Activated CD8-positive, alpha-beta memory T cell treated with anti-CD3 and anti-CD28 coated beads, Interleukin-2, amount 50 U/mL, for 24 hours (primary cell): Measurements from ENCODE around the gene BHLHE23.
"Not testable (repeated sequence)": the region's sequence is repeated elsewhere in the genome, so short reads cannot be mapped to it uniquely, and the experiment has no call there.

Experiments
- DNase-seq: peaks from one replicate; pipeline ENCODE4 v3.0.0-alpha.2; 2020; ENCODE audit errors: extremely low read depth

BHLHE23 gene

GRCh38 chr20:62961310-62961783 lies 45.4 kb downstream of the BHLHE23 start:
- no peak for DNase-seq

- not testable (repeated sequence) for DNase-seq
Observed at GRCh38 chr20:62960446-62961309, 46.1 kb downstream of the BHLHE23 start.

DNA sequence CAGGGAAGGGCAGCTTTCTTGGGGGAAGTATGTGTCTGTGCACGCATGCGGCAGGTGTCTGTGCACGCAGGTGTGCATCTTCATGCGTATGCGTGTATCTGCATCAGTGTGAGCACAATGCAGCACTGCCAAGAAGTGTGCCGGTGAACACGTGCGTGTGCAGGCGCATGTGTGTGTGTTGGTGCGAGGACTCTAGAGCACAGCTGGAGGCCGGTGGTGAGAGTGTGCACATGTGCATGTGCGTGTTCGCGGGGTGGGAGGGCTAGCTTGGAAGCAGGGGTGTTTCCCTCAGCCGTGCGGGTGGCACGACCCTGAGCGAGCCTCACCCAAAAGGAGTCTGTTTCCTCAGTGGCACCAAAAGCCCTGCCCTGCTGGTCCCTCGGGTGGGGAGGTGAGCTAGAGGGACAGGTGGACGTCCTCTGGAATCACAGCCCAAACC lies 46.7 kb downstream of the BHLHE23 start:
- DNase-seq: no peak

DNA sequence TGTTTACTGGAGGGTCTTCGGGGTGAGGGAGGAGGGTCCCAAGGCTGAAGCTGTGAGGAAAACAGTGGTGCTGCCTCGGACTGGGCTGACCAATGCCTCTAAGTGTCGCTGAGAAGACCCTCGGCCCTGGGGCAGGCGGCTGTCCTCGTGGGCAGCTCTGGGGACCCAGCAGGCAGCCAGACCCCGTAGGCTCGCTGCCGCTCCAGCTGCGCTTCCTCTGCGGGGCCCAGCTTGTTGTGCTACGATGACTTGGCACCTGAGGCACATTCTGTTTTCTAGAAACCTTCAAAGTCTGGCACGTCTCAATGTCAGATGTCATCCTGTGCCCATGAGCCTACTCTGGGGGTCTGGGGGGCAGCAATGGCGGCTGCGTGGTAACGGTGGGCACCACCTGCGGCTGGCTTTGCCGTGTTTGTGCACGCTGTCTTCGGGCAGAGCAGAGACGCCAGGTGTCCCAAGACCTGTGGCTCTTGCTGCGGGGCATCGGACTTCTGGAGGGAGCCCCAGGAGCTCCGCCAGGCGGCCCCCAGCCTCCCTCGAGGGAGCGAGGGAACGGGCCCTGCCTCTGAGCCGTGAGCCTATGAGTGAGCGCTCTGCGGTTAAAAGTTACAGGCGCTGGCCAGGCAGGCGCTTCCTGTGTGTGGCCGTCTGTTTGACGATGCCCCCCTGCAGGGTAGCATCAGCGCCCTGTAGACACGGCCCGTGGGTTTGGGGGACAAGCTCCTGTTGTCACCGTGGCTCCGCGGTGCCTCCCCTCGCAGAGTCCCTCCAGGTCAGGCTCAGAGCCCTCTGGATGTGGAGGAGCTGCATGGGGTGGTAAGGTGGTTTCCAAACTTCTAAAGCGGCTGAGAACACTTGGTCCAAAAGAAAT lies 47.4 kb downstream of the BHLHE23 start:
- DNase-seq: no peak

- no peak for DNase-seq
Observed at GRCh38 chr20:62958388-62959100, 48.2 kb downstream of the BHLHE23 start.

DNA sequence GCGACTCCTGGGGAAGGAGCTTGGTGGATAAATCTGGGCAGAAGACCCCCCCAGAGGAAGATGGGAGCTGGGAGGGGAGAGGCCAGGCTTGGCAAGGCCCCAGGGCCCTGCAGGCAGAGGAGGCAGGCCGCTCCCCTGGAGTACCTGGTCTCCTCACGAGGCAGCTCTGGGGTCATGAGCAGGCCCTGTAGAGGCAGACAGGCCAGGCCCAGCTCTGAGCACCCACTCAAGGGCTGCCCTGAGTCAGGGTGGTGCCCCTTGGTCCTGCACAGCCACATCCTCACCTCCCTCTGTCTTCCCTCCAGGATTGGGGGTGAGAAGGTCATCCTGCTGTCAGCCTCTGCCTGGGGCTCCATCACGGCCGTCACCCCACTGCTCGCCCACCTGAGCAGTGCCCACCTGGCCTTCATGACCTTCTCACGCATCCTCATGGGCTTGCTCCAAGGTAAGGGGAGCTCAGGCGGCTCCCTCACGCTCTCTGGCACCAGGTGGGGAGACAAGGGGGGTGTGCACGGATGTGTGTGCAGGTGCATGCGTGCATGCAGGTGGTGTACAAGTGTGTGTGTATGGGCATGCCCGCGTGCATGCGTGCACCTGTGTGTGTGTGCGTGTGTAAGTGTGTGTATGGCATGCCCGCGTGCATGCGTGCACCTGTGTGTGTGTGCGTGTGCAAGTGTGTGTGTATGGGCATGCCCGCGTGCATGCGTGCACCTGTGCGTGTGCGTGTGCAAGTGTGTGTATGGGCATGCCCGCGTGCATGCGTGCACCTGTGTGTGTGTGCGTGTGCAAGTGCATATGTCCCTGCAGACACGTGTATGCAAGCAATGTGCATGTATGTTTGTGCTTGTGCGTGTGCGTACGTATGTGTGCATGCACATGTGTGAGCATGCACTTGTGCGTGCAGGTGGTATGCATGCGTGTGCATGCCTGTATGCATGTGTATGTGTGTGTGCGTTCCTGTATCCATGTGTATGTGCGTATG lies 49.3 kb downstream of the BHLHE23 start:
- DNase-seq: no peak

DNA sequence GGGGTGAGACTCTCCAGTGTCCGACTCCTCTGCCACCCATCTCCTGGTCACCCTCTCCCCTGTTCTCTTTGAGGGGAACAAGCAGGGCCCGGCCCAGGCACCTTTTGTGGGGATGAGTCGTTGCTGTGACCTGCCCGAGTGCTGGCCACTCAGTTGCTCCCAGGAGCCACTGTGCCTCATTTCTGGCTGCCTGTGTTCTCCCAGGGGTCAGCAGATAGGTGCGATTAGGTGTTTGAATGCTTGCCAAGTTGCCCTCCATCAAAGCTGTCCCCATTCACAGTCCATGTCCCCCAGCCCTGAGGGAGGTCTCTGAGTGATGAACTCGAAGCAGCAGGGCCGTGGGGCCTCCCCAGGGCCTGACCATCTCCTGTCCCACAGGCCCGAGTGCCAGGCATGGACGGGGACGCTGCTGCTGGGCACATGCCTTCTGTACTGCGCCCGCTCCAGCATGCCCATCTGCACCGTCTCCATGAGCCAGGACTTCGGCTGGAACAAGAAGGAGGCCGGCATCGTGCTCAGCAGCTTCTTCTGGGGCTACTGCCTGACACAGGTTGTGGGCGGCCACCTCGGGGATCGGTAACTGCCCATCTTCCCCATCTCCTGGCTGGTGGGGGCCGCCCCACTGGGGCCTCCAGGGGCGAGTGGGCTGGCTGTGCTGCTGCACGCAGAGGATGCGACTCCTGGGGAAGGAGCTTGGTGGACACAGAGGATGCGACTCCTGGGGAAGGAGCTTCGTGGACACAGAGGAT lies 50.2 kb downstream of the BHLHE23 start:
- DNase-seq: no peak
